ENCODE results near the gene KLHL29.

KLHL29 gene

DNA sequence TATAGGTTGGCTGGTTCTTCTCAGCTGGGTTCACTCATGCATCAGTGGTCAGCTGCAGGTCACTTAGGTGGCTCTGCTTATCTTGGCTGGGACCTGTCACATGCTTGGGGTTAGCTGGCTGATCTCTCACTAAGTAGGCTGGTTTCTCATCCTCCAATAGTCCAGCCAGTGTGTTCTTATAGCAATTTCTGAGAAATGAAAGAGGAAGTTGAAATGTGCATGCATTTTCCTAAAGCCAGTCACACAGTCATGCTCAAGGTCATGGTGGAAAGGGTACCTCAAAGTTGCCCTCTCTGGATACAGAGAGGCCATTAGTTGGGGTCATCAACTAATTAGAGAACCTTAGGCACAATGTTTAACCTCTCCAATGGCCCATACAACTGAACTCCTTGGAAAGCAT is 64.4 kb downstream of the KLHL29 start:
- DNase-seq: no peak

DNA sequence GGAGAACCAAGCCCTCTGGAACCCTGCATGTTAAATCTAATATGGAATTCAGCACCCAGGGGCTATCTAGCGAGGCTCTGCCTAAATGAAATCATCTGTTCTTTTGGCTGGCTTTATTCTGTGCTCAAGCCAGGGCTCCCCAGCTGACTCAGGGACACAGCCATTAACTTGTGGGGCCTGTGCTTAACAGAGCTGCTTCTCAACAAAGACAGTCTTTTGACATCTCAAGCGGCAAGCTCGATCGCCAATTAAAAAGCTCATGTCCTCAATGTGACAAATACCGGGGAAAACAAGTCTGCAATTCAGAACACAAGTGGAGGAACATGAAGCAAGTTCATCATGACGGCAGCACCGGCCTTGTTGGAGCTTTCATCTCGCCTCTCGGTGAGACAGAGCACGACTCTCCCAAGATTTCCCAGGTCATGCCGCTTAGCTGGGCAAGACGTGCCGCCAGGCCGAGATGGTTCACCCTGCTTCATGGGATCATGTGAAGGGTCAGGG is 64.9 kb downstream of the KLHL29 start:
- no peak for DNase-seq

DNA sequence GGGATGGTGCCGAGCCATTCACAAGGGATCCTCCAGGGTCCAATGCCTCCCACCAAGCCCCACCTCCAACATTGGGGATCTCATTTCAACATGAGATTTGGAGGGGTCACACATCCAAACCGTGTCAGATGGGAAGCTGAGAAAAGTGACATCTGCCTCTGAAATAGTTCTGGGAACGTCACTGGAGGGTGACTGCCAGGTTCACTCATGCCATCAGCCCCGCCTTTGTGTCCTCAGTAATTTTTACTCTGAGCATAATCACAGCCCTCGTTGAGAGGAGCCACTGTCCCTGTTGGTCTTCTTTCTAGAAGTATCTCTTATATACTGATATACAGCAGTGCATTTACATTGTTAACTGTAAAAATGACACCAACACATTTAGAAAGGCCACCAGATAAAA is 67.4 kb downstream of the KLHL29 start:
- DNase-seq: no peak

DNA sequence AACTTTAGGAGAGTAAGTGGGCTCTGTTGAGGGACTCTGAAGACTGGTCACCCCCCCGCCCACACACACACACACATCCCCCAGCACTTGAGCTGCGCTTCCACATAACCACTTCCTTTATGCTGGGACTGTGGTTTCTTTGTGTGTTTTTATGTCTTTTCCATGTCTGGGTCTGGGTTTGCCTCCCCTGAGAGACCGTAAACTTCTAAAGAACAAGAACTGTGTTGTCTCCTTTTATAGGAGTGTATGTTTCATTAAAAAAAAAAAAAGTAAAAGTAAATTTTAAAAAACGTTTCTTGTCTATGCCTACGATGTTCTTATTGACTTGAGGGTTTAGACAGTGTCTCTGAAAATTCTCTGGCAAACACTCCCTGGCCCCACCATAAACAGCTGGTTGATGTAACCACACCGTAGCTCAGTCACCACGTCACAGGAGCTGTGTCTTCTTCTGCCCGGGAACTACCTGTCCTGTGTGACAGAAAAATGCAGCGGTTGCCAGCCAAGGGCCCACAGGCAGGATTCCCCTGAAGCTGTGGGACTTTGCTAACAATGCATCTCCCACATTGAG is 68.0 kb downstream of the KLHL29 start:
- no peak for DNase-seq

DNA sequence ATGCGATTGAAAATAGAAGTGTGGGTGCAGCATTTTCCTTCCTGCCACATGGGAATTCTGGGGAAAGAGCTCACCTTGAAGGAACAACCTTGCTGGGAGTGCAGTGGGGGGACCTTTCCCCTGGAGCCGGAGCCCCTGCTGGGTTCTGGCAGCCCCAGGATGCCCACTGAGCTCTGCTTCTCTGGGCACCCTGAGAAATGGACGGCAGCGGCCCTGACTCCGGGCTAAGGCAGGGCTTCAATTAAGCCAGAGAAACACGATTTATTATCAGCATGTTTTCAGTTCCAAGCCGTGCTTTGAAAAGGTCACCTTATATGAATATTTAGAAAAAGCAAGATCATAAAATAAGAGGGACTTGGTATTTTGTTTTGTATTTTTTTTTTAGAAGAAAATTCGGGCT is 68.5 kb downstream of the KLHL29 start:
- DNase-seq: no peak

DNA sequence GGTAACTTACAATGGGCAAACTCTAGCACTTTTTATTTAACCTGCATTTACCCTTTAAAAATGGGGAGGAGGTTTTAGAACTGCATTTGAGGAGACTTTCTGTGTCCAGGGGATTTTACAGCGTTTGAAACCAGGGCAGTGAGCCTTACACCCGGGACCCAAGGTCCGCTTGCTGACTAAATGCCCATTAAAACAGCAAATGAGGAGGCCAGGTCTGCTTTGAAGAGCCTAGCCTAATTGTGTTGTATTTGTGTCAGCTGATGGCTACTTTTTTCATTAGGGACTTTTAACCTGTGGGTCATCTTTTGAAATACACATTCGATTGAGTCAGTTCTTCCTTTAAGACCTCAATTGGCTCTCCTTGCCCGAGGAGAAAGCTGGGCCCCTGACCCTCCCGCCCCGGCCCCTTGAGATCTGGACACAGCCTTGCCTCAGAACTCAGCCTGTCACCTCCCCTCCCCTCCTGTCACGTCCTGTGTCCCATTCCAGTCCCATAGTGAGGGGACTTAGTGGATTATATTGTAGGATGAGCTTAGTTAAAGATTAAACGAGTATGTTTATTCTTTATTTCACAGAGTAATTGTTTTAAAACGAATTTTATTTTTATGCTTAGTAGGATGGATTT is 69.0 kb downstream of the KLHL29 start:
- DNase-seq: no peak

DNA sequence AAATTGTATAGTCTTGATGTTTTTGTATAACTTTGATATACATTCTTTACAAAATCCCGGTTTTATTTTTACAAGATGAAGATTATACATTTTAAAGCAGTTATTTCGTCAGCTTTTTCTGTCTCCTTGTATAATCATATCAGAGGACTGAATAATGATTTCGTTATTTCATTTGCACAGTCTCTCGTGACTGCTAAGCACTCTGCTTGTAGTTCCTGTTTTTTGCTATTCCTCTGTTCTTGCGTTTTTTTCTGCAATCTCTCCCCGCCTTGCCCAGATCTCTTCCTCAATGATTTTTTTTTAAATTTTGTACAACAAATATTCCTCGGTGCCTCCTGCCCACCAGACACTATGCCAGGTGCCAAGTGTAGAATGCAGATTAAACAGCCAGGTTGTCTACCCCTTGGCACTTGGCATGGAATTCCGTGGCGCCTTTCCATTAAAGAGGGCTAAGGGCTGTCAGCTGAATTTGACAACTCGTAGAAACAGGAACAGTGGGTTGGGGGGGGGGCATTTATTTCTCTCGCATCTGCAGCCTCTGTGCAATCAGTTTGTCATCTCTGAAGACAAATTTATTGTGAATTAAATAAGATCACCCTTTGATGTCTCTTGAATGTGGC is 69.6 kb downstream of the KLHL29 start:
- DNase-seq: no peak

DNA sequence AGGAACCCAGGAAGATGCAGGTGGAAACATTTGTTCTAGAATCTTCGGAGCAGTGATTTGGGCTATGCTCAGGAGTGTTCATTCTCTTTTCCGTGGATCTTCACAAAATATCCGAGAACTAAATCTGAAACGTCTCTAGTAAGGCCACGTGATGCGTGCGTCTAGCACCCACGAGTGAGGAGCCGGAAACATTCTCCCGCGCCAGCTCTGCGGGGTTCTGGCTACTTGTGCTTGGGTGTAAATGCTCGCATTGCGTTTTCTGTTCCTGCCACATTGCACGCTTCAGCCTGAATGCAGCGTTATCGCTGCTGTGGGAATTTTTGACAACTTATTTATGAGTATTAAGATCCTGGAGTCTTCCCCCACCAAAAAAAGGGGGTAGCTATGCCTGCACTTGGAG is 71.4 kb downstream of the KLHL29 start:
- no peak for DNase-seq

DNA sequence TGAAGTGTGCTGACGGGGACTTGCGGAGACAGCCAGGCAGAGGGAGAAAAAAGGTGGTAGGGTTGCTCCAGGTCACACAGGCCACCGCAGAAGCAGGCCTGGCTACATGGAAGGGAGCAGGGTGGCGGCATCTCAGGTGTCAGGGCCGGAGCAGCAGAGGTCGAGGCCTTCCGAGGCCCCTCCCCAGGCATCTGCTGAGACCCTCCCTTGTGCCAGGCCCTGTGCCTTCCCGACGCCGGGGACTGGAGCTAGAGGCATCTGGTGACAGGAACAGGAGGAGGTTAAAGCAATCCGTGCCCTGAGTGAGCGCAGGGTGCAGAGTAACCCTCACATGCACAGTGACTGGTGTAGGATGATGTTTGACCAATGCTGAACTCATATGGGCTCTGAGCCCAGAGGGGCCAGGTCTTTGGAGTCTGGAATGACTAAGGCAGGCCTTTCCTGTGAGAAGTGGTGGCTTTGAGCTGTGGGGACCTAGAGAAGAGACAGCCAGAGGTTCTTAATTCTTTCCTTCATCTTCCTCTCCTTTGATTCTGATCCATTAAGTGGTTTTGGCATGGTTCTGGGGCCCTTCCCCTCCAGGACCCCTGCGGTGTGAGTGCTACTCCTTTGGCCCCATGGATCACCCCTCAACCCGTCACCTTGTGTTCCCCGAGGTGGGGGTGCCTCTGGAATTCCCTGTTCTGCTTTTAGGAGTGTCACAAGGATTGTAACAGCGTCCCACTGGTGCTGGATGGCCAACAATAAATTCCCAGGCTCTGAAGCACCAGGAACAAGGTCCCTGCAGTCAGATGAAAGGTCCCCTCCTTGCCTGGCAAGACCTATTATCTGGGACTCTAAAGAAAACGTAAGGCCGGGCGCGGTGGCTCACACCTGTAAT is 72.1 kb downstream of the KLHL29 start:
- no peak for DNase-seq

DNA sequence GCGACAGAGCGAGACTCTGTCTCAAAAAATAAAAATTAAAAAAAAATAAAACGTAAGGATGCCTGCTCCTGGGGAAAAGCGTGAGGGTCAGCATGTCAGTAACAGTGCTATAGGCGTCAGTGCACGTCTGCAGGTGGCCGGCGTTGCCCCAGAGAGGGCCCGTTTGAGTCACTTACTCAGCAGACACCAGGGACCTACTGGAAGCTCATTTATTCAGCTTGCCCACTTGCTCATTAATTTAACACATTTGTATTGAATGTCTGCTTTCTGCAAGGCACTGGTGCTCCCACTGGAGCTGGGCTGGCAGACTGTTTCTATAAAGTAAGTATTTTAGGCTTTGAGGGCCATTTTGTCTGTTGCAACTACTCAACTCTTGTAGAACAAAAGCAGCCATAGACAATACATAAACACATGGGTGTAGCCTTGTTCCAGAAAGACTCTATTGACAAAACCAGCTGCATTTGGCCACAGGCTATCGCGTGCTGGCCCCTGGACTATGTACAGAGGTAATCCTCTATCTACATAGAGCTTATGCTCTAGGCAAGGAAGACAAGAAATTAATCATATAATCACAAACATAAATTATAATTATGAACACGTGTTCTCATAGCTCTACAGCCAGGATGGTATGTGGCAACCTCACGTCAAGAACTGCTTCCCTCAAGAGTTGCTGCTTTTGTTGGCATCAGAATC is 73.2 kb downstream of the KLHL29 start:
- DNase-seq: no peak

DNA sequence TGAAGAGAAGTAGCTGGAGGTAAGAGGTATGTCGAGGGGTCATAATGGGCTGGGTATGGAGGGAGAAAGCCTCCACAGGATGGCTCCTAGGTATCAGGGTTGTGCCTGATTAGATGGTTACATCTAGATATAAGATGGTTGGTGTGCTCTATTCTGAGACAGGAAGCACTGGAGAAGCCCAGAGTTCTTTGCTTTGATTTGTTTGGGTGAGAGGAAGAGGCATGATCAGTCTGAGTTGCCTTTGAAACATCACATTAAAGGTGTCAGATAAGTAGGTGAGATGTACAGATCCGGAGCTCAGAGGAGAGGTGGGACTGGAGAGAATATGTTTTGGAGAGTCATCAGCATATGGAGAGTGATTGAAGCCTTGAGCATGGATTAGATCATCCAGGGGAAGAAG is 74.1 kb downstream of the KLHL29 start:
- DNase-seq: no peak

DNA sequence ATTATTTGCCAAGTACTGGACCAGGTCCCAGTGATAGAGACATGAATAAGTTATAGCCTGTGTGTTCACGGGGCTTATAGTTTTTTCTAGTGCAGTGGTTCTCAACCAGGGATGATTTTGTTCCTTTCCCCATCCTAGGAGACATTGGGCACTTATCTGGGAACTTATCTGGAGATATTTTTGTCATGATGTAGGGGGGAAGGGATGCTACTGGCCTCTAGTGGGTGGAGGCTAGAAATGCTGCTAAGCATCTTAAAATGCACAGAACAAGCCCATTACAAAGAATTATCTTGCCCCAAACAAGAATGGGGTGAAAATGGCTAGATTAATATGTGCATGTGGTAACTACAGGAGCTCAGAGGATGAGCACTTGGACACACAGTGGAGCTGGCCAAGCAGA is 75.2 kb downstream of the KLHL29 start:
- no peak for DNase-seq

DNA sequence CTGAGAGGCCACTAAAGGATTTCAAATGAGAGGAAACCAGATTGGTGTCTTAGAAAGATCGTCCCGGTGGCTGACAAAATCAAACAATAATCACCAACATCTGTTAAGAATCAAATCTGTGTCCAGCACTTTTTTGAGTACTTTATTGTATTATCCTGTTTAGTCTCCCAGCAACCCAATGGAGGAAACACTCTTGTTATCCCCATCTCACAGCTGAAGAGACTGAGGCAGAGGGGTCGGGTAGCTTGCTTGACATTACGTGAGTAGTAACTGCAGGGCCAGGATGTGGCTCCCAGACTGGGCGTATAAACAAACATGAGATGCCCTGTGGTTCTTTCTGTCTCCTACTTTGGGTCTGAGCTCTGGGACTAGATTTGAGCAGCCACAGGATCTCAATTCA is 76.0 kb downstream of the KLHL29 start:
- DNase-seq: no peak

DNA sequence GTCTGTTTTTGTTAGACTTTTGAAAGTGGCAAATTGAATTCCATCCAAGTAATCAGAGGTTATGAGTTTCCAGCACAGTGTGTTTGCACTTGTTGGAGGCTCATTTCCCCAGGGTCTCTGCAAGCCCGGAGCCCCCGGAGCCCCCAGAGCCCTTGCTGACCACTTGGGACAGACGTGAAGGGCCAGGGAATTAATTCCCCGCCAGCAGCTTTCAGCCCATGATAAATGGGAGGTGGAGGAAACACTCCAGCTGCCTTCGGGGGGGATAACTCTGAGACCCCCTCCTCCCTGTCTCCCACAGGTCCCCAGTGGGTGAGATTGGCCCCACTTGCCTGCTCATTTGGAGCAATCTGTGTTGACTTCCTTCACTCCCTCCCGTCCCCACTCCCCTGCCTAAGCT is 79.2 kb downstream of the KLHL29 start:
- no peak for DNase-seq

DNA sequence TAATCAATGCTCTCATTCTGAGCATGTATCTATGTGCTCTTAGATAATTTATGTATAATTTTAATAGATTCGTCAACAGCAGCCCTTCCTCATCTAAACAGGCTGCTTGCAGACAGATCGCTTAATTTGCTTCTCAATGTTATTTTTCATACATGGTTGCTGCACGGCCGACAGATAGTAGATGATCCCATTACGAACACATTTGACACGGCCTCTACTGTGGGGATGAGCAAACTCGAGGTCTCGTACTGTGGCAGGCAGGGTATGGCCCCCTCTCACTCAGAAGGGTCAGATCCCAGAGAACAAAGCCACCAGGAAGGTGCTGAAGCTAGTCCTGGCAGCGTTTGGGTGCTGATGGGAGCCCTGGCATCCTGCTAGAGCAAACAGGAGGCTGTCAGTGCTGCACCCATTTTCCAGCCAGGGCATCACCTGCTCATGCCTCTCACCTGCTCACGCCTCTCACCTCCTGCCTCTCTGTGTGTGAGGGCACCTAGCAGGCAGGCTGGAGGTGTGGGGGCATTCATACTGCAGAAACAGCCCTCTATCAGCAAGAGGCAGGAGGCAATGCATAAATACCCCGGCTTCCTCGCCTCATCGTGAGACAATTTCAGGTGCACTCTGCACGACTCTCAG is 80.0 kb downstream of the KLHL29 start:
- no peak for DNase-seq

DNA sequence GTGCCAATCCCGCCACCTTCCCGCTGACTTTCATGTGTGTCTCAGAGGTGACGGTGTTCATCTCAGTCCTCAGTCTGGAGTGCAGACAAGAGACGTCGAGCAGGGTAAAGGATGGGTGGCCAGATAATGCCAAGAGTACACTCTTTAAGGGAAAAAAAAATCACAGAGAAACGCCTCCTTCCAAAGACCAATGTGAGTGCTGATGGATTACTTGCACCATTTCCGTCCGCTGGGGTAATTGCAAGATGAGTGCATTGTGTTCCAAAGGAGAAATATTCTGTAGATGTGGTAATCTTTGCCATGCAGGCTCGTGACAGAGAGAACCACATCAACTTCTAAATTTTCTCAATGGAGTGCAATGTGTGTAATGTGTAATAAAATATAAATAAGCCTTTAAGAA is 81.0 kb downstream of the KLHL29 start:
- DNase-seq: no peak

DNA sequence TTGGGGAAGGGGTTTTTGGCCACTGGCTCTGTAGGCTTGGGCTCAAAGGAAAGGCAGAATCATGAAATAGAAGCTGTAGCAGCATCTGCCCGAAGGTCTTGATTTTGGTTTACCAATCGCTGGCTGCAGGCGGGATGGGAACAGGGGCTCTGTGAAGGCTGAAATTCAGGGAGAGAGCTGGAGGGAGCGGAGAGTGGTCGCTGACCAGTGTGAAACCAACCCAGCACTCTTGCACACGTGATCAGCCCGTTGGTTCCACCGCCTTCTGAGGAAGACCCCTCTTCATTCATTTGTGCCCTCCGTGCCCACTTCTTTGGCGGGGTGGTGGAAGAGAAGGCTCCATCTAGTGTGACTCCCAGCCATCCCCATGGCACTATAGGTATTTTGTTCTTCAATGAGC is 82.6 kb downstream of the KLHL29 start:
- DNase-seq: no peak

DNA sequence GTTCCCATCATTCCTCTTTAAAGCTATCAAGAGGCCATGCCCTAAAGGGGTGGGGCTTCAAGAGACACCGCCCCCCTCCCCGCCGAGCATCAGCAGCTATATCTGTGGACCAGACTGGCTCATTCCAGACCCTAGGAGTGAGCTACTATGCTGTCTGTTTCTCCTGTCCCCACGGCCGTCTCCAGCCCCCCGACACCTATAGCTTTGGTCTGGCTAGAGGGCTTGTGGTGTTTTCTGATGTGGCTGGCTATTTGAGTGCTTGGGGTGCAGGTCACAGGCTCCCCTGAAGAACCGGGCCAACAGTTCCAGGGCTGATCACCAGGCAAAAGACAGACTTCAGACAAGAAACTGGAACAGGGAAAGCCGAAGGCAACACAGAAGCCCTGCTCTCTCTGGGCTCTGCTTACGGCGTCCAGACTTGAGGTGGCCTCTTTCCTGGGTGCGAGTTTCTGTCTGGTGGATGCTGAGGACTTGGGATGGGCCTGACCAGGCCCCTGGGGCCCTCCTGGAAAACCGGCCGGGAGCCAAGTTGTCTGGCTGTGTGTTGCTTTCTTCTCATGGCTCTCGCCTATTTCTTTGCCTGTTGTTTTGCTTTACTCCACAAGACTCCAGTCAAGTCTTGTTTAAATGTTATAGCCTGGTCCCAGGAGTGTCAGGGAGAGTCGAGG is 83.6 kb downstream of the KLHL29 start:
- DNase-seq: no peak

DNA sequence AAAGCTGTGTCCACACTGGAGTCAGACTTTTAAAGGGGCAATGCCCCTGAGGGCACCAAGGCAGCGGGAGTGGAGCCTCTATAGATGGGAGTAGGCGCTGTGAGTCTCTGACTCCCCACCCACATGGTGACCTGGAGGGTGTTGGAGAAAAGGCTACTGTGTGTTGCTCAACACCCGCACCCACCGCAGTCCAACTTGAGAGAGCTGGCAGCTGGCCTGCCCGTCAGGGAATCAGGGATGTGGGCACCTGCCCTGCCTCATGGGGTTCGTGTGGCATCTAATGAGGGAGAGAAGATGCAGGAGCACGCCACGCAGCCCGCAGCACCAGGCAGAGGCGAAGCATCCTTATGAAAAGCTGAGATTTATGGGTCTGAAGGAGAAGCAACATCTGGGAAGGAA is 84.2 kb downstream of the KLHL29 start:
- DNase-seq: no peak

DNA sequence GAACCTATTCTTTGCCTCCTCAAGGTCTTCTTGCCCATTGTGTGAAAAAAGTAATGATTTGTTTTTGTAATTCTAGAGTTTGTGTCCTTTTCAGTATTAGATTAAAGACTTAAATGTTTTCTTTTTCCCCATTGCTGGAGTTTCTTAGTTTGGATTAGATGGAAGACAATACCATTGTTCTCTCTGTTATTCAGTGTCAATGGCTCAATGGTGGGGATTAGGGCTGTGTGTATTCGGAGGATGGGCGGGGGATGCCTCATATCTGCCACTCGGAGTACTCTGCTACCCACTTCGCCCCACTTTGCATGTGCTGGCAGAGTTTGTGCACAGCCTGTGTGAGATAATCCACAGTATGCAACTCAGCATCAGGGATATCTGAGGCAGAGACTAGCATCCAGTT is 90.1 kb downstream of the KLHL29 start:
- DNase-seq: no peak

DNA sequence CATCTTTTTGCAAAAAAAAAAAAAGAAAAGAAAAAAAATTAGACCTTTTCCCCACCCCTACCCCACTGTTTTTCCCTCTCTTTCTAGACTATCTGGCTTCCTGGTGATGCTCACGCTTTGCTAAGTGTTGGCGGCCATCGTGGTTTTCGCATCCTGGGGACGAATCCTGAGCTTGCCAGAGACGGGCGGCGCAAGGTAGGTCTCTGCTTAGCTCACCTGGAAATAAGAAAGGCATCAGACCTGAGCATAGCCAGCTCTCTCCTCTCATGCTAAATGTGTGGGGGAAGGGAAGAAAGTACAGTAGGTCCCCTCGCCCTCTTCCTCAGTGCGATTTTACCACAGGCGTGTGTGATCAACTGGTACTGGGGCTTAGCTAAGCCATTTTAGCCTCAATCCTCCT is 90.5 kb downstream of the KLHL29 start:
- DNase-seq: no peak

DNA sequence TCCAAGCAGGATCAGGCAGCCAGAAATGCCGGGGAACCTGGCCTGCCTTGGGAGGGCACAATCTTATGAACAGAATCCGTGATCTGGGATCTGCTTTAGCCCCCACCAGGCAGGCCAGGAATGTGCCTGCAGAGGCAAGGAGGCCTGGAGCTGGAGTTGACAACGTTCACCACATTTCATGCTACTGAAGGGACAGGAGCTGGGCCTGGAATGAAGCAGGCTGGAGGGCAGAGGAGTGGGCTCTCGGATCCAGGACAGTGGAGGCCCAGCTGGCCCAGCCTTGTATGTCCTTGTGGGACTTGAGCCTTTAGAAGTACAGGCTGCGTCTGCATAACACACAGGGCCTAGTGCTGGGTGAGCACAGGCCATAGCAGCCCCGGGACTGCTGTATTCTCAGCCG is 91.8 kb downstream of the KLHL29 start:
- no peak for DNase-seq
